WTC11 (cell line): ENCODE data around the gene CDYL.

Experiments
- ATF3 ChIP-seq: sonication (generic); formaldehyde crosslinking; conservative IDR thresholded peaks from 2 replicates; pipeline ENCODE4 v1.8.1; 2022; ENCODE audit warnings: mild to moderate bottlenecking, missing genetic modification reagents
- CREB1 ChIP-seq: sonication (generic); formaldehyde crosslinking; IDR thresholded peaks from 2 replicates; pipeline ENCODE4 v1.8.0; 2023; ENCODE audit warnings: mild to moderate bottlenecking, missing genetic modification reagents
- CTCF ChIP-seq: fragments of 200-600 bp; IDR thresholded peaks from 2 replicates; pipeline ENCODE4 v1.8.0; 2022; ENCODE audit warnings: antibody characterized with exemption
- MAX ChIP-seq: sonication (generic); formaldehyde crosslinking; IDR thresholded peaks from 2 replicates; pipeline ENCODE4 v1.8.0; 2022; ENCODE audit warnings: mild to moderate bottlenecking, missing genetic modification reagents

GRCh38 chr6:4956625-4957024 is 180.4 kb downstream of the CDYL start:
- TF ChIP-seq CTCF (no peak), CREB1 (CRISPR knock-in tag) (no peak), MAX (no peak), ATF3 (CRISPR knock-in tag) (no peak)
